ENCODE results near the gene COL6A3.

COL6A3 gene

DNA sequence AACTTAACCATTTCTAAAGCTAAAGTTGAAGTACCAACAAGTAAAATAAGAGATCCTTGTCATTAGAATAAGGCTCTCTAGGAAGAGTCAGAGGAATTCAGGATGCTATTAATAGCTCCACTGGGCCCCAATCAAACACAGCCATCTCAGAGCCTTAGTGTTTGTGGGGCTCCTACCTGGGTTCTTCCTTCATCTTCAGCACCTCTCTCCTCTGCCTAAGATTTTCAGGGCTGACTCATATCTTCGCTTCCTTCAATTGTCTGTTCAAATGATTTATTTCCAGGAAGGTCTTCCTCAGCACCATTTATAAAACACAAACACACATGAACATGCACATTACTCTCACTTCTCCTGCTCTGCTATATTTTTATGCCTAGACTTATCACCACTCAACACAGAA is 119.5 kb downstream of the COL6A3 start:
- DNase-seq, result no peak

DNA sequence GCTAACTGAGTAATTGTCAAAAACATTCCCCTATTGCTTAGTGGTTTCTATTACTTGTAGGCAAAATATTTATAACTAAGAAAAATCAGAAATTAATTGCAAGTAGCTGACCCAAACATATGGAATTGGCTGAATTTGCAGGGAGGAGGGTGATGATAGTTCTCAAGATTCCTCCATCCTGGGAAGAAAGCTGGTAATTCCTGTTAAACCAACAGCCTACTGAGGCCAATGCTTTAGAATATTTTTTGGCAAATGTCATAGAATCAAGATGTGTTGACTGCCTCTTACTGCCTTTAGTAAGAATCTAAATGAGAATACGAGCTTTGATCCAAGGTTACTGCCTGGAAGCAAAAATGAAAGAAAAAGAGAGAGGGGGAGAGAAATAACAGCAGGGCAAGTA is 120.0 kb downstream of the COL6A3 start:
- DNase-seq, result no peak

DNA sequence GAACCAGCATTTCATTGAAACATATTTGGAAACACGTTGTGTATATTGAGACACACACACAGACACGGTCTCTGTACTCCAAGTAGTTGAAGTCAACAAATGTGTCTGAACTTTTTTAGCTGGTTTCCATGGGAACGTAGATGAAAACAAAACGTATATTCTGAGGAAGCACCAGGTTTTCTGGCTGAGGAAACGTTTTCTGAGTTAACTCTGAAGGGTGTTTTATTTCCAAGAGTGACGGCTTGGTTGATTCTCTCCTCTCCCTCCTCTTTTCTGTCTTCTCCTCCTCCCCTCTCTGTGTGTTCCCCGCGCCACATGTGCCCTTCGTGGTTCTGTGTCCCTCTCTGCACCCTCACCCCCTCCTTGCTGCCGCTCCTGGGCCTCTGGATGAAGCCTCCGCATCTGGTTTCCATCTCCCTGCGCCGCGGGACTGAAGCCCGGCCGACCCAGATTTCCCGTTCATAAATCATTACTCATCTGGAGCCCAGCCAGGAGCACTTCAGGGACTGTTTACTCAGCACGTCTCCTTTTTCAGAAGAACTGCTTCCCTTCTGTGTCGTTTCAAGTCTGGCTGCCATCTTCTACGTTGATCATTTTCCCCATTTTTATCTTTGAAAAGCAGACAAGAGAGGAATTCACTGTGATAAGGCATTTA is 122.7 kb downstream of the COL6A3 start:
- no peak for DNase-seq

DNA sequence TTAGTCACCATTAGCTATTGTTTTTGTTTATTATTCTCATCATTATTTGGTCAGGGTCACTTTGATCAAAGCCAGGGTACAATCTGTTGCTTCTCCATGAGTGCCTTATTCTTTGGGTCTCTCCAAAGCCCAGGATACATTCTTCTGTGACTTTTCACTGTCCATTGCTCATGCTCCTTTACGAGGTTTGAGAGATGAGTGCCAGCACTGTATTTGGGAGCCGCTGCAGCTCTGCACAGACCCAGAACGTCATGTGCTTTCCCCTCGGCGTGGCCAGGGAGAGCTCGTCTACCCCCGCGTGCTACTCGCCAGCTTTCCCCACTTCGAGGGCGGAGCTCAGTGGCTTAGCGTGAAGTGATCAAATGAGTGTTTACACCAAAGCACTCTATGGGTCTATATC is 123.7 kb downstream of the COL6A3 start:
- no peak for DNase-seq

DNA sequence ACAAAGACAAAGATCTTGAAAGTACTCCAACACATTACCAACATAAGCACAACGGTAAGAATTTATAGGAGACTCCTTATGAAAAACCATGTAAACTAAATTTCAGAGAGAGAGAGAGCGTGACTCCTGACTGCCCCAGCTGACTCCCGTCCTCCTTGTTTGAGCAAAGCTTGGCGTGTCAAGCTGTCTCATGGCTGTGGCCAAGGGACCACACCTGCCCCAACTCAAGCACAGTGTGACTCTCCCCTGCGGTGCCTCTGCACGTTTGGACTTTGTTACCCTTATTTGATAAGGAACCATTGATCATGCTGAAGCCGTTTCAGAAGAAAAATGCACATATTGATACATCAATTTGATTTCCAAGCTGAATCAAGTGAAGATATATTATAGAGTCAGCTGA is 124.8 kb downstream of the COL6A3 start:
- DNase-seq, result no peak

DNA sequence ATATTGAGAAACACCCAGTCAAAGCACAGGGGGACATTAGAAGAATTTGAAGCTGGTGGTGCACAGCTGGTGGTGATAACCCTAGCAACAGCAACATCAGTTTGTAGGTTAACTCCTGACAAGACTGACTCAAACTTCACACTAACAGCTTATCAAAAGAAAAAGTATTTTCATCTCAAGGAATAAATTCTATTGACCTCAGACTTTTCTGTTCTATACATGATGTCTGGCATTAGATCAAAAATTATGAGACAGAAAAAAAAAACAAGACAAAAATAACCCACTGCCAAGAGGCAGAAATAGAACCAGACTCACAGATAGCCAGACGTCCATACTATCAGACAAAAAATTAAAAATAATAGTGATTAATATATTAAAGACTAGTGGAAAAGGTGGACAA is 126.1 kb downstream of the COL6A3 start:
- no peak for DNase-seq

DNA sequence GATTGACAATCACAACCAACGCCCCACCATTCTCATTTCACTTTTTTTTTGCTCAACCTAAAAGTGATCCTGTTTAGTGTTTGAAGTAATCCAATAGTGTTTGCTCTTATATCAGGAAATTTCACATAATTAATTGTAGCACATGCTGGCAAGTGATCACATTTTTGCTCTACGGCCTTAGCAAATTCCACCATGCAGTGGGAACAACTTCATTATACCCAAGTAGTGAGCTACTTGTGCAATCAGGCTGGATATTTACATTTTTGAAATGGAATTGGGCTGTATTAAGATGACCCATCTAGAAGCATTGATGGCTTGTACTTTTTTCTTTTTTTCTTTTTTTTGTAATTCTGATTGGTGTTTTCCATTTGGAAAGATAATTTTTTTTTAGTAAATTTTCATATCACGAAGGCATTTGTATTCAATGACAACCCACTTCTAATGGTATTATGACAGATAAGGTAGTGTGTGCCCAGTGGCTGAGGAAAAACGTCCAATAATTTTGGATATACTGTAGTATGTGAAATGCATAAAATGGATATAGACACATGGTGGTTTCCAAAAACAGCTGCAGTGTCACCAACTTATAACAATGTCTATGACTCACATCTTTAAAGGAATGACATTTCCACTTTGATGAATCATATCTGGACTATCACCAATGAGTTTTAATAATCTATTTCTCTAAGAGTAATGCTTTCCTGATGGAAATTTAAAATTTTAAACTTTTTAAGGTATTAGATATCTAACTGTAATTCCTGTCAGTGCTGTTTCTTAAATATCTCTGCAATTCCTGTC is 130.6 kb downstream of the COL6A3 start:
- DNase-seq, result no peak

DNA sequence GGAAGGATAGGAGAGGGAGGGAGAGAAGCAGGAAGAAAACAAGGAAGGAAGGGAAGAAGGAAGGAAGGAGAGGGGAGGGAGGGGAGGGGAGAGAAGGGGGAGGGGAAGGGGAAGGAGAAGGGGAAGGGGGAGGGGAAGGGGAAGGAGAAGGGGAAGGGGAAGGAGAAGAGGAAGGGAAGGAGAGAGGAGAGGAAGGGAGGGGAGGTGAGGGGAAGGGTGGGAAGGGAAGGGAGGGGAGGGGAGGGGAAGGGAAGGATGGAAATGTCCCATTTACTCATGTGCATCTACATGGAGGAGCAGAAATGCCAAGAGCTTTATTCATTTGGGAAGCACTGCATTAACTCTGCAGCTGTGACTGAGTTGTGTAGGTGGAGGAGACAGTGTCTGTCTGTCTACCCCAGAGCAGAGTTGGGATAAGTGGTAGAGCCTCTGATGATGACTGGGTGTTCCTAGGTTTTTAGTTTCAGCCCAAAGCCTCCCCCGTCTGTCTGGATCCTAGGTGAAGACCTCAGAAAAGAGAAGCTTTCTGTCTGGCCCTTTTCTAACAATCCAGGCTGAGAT is 131.3 kb downstream of the COL6A3 start:
- no peak for DNase-seq

DNA sequence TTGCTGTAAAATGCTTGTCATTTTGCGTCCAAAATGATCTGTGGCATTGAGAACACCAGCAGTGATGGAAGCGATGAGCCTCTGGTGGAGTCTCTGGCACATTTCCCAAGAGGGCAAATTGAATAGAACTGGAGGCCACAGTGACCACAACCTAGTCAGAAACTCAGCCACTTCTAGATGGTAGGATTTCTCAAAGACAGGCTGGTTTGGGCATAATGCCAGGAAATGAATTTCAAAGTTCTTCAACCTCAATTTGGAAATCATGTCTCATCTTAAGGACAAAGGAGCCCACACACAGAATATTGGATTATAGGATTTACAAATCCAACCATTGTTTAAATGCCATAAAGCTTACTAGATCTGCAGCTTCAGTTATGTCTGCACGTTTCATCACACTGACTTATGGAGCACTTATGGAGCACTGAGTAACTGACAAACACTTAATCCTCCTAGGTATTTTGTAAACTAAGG is 132.1 kb downstream of the COL6A3 start:
- DNase-seq, result no peak

DNA sequence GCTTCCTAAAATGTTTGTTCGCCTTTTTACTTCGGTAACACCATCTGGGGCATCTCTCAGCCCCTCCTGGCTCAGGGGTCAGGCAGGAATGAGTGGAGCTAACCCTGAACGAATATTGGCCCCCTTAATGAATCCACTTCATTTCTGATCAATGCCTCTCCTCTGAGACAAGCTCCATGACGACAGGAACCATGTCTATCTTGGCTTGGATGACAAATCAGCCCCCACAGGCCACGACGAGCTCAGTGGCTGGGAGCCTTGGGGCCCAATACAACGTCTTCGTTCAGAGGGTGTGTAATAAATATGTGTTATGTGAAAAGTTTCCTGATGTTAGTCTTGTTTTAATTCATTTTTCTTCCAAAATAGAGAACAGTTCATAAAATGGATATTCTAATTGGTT is 133.0 kb downstream of the COL6A3 start:
- no peak for DNase-seq

DNA sequence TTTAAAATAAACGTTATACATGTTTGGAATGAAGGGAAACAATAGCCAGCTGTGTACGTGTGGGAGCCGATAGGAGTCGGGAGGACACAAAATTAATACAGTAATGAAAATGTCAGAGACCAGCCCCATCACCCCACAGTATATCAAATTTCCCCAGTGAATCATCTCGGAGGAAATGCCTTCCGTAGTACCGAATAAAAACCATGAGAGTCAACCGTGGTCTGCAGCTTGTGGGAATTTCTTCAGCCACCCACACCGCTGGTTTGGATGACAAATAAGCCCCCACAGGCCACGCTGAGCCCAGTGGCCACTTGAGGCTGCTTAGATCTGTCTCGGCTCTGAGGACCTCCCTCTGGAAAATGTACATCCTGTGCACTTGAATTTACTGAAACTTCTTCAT is 133.7 kb downstream of the COL6A3 start:
- DNase-seq, result no peak

DNA sequence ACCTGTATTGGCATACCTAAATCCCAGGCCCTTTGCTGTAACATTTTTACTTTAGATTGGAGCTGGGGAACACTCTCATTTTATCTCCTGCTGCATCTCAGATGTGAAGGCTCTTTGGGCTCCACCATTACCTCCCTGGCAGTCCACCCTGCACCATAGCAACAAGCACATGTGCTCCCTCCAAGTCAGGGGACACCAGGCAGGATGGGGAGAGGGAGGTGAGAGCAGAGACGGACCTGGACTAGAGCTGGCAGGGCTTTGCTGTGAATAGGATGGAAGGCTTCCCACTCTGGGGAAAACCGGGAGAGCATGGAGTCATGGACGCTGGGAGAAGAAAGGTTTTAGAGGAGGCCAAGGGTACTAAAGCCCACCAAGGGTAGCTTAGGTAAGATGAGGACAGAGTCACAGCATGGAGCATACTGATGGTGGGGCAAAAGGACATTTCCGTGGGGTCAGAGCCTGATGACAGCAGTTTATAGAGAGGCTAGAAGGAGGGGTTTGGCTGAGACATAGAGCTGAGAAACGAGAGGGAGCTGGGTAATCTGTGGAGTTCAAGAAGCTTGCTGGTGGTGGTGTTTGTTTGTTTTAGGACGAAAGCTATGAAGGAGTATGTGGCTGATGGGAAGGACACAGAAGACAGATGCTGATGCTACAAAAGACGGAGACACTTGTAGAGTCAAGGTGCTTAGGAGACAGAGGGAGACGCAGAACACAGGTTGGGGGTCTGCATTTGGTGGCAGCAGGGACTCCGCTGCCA is 134.8 kb downstream of the COL6A3 start:
- DNase-seq, result no peak

DNA sequence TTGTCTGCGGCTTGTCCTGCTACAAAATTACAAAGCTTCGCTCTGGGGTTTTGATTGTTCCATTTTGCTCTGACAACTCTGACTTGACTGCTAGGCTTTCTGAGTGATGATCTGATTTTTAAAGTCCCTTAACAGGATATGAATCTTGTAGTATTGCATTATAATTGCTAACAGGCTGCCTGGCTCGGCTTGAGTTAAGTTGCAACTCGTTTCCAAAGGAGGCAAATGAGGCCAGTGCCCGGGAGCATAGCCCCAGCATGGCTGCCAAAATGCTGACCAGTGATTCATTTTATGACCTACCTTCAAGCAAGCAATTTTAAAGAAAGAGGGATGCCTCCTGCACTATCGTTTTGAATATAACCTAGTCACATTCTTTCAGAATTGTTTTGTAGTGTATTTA is 135.4 kb downstream of the COL6A3 start:
- DNase-seq, result no peak

DNA sequence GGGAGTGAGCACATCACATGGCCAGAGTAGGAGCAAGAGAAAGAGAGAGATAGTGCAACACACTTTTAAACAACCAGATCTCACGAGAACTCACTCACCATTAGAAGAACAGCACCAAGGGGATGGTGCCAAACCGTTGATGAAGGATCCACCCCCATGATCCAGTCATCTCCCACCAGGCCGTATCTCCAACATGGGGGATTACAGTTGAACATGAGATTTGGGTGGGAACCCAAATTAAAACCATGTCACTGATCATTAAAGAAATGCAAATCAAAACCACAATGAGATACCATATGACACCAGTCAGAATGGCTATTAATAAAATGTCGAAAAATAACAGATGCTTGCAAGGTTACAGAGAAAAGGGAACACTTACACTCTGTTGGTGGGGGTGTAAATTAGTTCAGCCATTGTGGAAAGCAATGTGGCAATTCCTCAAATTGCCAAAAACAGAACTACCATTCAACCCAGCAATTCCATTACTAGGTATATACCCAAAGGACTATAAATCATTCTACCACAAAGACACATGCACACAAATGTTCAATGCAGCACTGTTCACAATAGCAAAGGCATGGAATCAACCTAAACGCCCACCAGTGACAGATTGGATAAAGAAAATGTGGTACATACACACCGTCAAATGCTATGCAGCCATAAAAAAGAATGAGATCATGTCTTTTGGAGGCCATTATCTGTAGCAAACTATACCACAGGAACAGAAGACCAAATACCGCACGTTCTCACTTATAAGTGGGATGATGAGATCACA is 137.1 kb downstream of the COL6A3 start:
- DNase-seq, result no peak
